GM12878 (cell line): ENCODE results near the gene RSRP1. TPM values are rescaled to one million over a fixed set of nuclear protein-coding genes. Genes with fewer than 3 reads are reported as not detected.
A peak's percentile ranks its signal among the peaks of the same experiment; 100 is the strongest.

Experiments
- ATF2 ChIP-seq: IDR thresholded peaks from 2 replicates; pipeline ENCODE4 v1.6.1; 2012; ENCODE audit warnings: low read length, inconsistent platforms
- BHLHE40 ChIP-seq, 2 experiments: fragments of 450-650 bp in 1 of 2; IDR thresholded peaks; 2 replicates each; pipeline ENCODE4 v1.6.1; 2011 to 2017; ENCODE audit warnings: low read depth in 2 of 2, borderline replicate concordance in 1 of 2, improper control_type of control experiment in 1 of 2, low read length in 1 of 2, mild to moderate bottlenecking in 1 of 2
- CBFB ChIP-seq: IDR thresholded peaks from 2 replicates; pipeline ENCODE4 v1.6.1; 2016; ENCODE audit warnings: antibody characterized with exemption, low read depth
- MTA2 ChIP-seq: fragments of 450-650 bp; IDR thresholded peaks from 2 replicates; pipeline ENCODE4 v1.6.1; 2016; ENCODE audit warnings: low read depth, mild to moderate bottlenecking, moderate library complexity
- NFYB ChIP-seq: IDR thresholded peaks from 2 replicates; pipeline ENCODE4 v1.6.1; 2011; ENCODE audit warnings: low read depth, mild to moderate bottlenecking, low read length, improper control_type of control experiment, moderate library complexity; ENCODE audit not compliant: insufficient read depth
- RB1 ChIP-seq: fragments of 450-650 bp; formaldehyde crosslinking; IDR thresholded peaks from 2 replicates; pipeline ENCODE4 v1.6.1; 2017; ENCODE audit warnings: mild to moderate bottlenecking, borderline replicate concordance
- SP1 ChIP-seq: IDR thresholded peaks from one replicate; pipeline ENCODE4 v1.6.1; 2011; ENCODE audit warnings: low read depth, low read length
- ZNF622 ChIP-seq: fragments of 450-650 bp; IDR thresholded peaks from 2 replicates; pipeline ENCODE4 v1.6.1; 2017; ENCODE audit warnings: mild to moderate bottlenecking, inconsistent platforms
- polyA plus RNA-seq, 11 experiments: library from polyadenylated mRNA; depleted of rRNA in 4 of 11; unstranded in 6 of 11; stranded (reverse) in 5 of 11; fragments of >200 nt; fragmentation: Nextera tagmentation in 4 of 11; fragmentation: Illumina TruSeq in 1 of 11; extraction: Ambion mirVana in 4 of 11; extraction: Trizol in 1 of 11; gene quantifications; 1 replicate in 1 of 11; 2 replicates in 10 of 11; pipeline versions ENCODE4 v1.2.1 to v1.2.3, GENCODE V29; 2011 to 2016; ENCODE audit warnings: inconsistent platforms in 2 of 11, missing spikeins in 2 of 11, low read depth in 1 of 11
- total RNA-seq, 4 experiments: library from RNA; depleted of rRNA in 3 of 4; stranded (reverse); fragments of >200 nt in 3 of 4; fragmentation: Illumina TruSeq in 1 of 4; extraction: Trizol in 1 of 4; gene quantifications; 2 replicates each; pipeline versions ENCODE4 v1.2.1 to v1.2.3, GENCODE V29; 2013 to 2021
- TF ChIP-seq, protein P1 (sequence below): fragments of 450-650 bp; IDR thresholded peaks from 2 replicates; pipeline ENCODE4 v1.6.1; 2017; ENCODE audit warnings: mild to moderate bottlenecking
- TF ChIP-seq, protein P2 (sequence below): fragments of 450-650 bp; formaldehyde crosslinking; IDR thresholded peaks from 2 replicates; pipeline ENCODE4 v1.4.0; 2020; ENCODE audit warnings: mild to moderate bottlenecking, moderate library complexity

RSRP1 gene
- total and polyA plus RNA-seq, 10 of the 15 experiments (the other 5 are each of a cell fraction or from before 2014, with no cell fraction given), result 23.5 to 128 (median 90.0) TPM

GRCh38 chr1:25232866-25233784, 14.1 kb downstream of the RSRP1 start (continued):
- TF ChIP-seq, protein P1, sequence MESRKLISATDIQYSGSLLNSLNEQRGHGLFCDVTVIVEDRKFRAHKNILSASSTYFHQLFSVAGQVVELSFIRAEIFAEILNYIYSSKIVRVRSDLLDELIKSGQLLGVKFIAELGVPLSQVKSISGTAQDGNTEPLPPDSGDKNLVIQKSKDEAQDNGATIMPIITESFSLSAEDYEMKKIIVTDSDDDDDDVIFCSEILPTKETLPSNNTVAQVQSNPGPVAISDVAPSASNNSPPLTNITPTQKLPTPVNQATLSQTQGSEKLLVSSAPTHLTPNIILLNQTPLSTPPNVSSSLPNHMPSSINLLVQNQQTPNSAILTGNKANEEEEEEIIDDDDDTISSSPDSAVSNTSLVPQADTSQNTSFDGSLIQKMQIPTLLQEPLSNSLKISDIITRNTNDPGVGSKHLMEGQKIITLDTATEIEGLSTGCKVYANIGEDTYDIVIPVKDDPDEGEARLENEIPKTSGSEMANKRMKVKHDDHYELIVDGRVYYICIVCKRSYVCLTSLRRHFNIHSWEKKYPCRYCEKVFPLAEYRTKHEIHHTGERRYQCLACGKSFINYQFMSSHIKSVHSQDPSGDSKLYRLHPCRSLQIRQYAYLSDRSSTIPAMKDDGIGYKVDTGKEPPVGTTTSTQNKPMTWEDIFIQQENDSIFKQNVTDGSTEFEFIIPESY, result no peak
- TF ChIP-seq CBFB (no peak), BHLHE40 (IDR thresholded peaks at IDR 0.05; ENCODE audit: borderline replicate concordance in 1 of 2, low read depth in 2 of 2, low read length in 1 of 2) (peak; percentile 64 to 79; a peak in 3 of 4 replicates), ZNF622 (no peak), ATF2 (no peak), SP1 (peak; percentile 47), RB1 (no peak), NFYB (peak; percentile 37; the same call in 1 of the 2 replicates), MTA2 (0 out of 2 replicates have a peak, but pooled peaks have one; percentile 31)
- TF ChIP-seq, protein P2, sequence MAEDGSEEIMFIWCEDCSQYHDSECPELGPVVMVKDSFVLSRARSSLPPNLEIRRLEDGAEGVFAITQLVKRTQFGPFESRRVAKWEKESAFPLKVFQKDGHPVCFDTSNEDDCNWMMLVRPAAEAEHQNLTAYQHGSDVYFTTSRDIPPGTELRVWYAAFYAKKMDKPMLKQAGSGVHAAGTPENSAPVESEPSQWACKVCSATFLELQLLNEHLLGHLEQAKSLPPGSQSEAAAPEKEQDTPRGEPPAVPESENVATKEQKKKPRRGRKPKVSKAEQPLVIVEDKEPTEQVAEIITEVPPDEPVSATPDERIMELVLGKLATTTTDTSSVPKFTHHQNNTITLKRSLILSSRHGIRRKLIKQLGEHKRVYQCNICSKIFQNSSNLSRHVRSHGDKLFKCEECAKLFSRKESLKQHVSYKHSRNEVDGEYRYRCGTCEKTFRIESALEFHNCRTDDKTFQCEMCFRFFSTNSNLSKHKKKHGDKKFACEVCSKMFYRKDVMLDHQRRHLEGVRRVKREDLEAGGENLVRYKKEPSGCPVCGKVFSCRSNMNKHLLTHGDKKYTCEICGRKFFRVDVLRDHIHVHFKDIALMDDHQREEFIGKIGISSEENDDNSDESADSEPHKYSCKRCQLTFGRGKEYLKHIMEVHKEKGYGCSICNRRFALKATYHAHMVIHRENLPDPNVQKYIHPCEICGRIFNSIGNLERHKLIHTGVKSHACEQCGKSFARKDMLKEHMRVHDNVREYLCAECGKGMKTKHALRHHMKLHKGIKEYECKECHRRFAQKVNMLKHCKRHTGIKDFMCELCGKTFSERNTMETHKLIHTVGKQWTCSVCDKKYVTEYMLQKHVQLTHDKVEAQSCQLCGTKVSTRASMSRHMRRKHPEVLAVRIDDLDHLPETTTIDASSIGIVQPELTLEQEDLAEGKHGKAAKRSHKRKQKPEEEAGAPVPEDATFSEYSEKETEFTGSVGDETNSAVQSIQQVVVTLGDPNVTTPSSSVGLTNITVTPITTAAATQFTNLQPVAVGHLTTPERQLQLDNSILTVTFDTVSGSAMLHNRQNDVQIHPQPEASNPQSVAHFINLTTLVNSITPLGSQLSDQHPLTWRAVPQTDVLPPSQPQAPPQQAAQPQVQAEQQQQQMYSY, result no peak
- TF ChIP-seq, all 136 proteins: peak for 16
